ENCODE results near the gene APOB. TPM values are rescaled to one million over a fixed set of nuclear protein-coding genes. Genes with fewer than 3 reads are reported as not detected.

Gene APOB
- total and polyA plus RNA-seq, 2 of the 13 experiments (the other 11 are each of a cell fraction or from before 2014, with no cell fraction given) = 1,569 to 2,515 TPM

DNA sequence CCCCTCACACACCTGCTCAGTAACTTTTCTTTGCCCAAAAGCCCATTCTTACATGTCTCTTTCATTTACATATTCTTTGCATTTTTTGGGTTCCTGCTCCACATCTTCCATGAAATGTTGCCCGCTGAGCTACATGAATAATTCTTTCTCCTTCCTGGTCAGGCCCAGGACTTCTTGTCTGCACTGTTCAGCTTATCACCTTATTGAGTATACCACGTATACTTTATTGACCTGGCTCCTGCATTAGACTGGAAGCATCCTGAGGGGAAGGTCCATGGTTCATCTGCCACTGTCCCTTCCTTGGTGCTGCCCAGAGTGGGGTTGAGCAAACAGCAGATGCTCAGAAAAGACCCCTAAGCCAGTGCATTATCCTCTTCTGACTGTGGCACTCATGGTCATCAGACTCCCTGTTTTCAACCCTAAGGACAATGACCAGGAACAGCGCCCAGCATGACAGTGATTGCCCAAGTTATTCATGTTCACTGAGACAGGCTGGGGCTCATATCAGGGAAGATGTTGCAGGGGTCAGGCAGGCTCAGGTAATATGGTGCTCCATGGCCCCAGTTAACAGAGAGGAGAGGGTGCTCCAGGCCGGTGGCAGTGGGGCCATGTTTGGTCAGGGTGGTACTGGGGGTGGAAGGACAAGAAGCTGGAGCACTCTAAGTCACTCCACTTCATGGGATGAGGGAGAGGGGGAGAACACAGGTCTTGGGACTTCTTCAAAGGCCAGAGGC lies 7.7 kb downstream of the APOB start (continued):
- TF ChIP-seq KLF6 (CRISPR knock-in tag; IDR thresholded peaks at IDR 0.05) (no peak), NCOA2 (CRISPR knock-in tag; IDR thresholded peaks at IDR 0.05) (no peak), ARNTL (CRISPR knock-in tag; IDR thresholded peaks at IDR 0.05) (no peak), NFYC (CRISPR knock-in tag; IDR thresholded peaks at IDR 0.05) (no peak; the same call in 1 of the 2 replicates), ZNF549 (CRISPR knock-in tag; IDR thresholded peaks at IDR 0.05) (no peak), THAP8 (CRISPR knock-in tag; IDR thresholded peaks at IDR 0.05; ENCODE audit: borderline replicate concordance) (no peak; the same call in 1 of the 2 replicates), ZNF552 (CRISPR knock-in tag; IDR thresholded peaks at IDR 0.05; ENCODE audit: borderline replicate concordance) (0 out of 2 replicates have a peak, but pooled peaks have one; percentile 38), THAP11 (CRISPR knock-in tag; IDR thresholded peaks at IDR 0.05) (no peak), CEBPG (CRISPR knock-in tag; IDR thresholded peaks at IDR 0.05) (no peak), ZKSCAN1 (IDR thresholded peaks at IDR 0.05; ENCODE audit: low read length) (0 out of 2 replicates have a peak, but pooled peaks have one; percentile 17), NR2C2 (CRISPR knock-in tag; IDR thresholded peaks at IDR 0.05; ENCODE audit: borderline replicate concordance) (0 out of 2 replicates have a peak, but pooled peaks have one; percentile 6), ELF3 (CRISPR knock-in tag; IDR thresholded peaks at IDR 0.05) (no peak), ADNP (CRISPR knock-in tag; IDR thresholded peaks at IDR 0.05) (no peak), ZBTB26 (CRISPR knock-in tag; IDR thresholded peaks at IDR 0.05; ENCODE audit: borderline replicate concordance) (no peak), ZNF709 (CRISPR knock-in tag; IDR thresholded peaks at IDR 0.05) (peak; percentile 21; the same call in 1 of the 2 replicates), ZNF205 (CRISPR knock-in tag; IDR thresholded peaks at IDR 0.05) (no peak), ZBTB37 (CRISPR knock-in tag; IDR thresholded peaks at IDR 0.05) (no peak), KDM4B (CRISPR knock-in tag; IDR thresholded peaks at IDR 0.05) (no peak), TBX3 (IDR thresholded peaks at IDR 0.05; ENCODE audit: borderline replicate concordance) (no peak), ZNF770 (CRISPR knock-in tag; IDR thresholded peaks at IDR 0.05) (no peak)
- TF ChIP-seq, protein P1, sequence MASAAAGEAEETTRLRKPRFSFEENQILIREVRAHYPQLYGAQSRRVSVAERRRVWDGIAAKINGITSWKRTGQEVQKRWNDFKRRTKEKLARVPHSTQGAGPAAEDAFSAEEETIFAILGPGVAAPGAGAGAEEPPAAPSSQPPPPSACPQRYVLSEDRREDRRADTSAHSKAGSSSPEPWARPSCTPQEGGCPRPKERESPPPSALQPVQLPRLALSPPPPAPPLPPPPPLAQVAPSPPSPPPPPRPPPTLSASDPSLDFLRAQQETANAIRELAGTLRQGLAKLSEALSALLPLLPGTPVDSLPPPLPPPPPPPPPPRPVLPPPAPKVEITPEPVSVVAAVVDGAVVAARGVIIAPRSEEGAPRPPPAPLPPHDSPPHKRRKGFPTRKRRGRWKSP (CRISPR knock-in tag; IDR thresholded peaks at IDR 0.05) = no peak; the same call in 1 of the 2 replicates

Data from HepG2 (cell line).